LNCAP (cell line): ENCODE results near the gene RPL3.

Experiments
- TF ChIP-seq, protein P1 (sequence below): fragments of 450-650 bp; IDR thresholded peaks from 2 replicates; pipeline ENCODE4 v1.5.1; 2017; ENCODE audit warnings: mild to moderate bottlenecking

Gene RPL3

DNA sequence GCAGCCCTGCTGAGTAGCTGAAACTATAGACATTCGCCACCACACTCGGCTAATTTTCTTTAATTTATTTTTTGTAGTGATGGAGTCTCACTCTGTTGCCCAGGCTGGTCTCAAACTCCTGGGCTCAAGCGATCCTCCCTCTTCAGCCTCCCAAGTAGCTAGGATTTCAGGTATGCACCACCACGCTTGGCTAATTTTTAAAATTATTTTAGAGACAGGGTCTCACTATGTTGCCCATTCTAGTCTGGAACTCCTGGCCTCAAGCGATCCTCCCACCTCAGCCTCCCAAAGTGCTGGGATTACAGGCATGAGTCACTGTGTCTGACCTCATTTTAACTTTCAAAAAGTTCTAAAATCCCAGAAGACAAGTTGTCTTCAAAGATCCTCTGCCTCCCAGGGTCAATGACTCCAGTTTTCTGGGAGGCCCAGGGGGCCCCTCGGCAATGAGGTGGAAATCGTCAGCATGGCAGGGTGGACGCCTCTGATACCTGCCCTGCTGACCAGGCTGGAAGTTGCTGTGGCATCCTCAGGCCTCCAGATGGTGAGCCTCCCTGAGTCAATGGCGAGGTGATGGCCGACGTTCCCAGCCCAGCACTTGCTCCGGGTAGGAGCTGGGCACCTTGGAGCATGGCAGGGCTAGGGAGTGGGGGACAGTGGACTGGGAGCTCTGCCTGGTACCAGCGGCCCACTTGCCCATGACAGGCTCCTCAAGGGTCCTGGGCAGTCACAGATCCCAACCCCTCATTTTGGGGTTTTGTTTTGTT lies 31.1 kb downstream of the RPL3 start:
- TF ChIP-seq, protein P1, sequence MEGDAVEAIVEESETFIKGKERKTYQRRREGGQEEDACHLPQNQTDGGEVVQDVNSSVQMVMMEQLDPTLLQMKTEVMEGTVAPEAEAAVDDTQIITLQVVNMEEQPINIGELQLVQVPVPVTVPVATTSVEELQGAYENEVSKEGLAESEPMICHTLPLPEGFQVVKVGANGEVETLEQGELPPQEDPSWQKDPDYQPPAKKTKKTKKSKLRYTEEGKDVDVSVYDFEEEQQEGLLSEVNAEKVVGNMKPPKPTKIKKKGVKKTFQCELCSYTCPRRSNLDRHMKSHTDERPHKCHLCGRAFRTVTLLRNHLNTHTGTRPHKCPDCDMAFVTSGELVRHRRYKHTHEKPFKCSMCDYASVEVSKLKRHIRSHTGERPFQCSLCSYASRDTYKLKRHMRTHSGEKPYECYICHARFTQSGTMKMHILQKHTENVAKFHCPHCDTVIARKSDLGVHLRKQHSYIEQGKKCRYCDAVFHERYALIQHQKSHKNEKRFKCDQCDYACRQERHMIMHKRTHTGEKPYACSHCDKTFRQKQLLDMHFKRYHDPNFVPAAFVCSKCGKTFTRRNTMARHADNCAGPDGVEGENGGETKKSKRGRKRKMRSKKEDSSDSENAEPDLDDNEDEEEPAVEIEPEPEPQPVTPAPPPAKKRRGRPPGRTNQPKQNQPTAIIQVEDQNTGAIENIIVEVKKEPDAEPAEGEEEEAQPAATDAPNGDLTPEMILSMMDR, result no peak

DNA sequence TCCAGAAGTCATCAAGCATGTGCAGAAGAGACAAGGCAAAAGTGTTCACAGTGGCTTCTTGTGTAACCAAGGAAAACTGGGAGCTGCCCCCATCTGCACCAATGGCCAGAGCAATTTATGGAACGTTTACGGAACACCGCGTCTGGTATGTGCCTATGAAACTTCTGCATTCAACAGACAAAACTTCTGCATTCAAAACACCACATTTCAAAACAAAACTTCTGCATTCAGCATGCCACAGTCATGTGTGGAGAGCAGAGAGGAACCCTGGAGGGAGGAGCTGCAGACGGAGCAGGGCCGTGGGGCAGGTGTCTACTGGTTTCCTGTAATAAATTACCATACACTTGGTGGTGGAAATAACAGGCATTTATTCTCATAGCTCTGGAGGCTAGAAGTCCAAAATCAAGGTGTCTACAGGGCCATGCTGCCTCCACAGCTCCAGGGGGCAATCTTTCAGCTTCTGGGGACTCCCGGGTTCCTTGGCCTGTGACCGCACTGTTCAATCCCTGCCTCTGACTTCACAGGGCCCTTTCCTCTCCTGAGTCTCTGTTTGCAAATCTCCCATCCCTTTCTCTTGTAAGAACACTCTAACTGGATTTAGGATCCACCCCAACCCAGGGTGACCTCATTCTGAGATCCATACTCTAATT lies 32.2 kb downstream of the RPL3 start:
- TF ChIP-seq, protein P1, result no peak

DNA sequence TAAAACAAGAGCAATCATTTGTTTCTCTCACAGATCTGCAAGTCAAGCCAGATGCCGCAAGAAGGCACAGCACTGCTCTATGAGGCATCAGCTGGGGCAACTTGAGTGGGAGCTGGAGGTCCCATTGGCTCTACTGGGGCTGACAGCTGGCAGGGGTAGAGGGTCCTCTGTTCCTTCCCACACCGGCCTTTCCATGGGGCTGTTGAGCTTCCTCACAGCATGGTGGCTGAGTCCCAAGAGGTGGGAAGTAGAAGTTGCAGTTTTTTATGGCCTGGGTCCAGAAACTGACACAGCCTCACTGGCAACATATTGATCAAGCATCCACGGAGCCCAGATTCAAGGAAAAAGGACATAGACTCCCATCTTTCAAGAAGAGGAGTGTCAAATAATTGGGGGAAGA lies 34.4 kb downstream of the RPL3 start:
- TF ChIP-seq, protein P1, result no peak

DNA sequence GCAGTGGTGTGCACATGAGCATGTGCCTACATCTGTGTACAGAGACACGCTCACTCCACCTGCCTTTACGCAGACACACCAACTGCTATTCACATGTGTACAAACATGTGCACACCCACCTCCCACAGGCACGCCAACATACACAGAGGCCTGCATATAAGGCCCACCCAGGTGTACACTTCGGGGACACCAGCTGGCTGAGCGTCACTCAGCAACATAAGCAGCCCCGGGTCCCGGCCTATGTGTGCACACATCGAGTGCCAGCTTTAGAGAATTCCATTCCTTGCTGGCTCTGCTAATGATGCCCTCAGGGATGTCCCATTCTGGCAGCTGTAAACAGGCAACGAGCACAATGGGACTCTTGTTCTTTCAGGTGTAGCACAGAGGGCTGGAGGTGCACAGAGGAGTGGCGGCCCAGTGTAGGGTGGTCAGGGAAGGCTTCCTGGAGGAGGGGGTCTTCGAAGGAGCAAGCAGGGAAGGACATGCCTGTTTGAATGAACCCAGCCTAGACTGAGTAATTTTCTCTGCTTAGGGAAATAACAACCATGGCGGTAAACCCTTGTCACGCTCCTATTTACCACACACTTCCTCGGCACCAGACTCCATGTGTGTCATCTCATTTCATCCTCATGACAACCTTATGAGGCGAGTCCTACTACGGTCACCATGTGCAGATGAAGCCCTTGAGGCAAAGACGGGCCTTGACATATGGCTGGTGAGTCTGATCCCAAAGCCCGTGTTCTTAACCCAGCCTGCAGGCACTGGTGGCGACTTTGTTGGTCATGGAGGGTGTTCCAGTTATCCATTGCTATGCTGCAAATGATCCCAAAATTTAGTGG lies 35.1 kb downstream of the RPL3 start:
- TF ChIP-seq, protein P1, result no peak

DNA sequence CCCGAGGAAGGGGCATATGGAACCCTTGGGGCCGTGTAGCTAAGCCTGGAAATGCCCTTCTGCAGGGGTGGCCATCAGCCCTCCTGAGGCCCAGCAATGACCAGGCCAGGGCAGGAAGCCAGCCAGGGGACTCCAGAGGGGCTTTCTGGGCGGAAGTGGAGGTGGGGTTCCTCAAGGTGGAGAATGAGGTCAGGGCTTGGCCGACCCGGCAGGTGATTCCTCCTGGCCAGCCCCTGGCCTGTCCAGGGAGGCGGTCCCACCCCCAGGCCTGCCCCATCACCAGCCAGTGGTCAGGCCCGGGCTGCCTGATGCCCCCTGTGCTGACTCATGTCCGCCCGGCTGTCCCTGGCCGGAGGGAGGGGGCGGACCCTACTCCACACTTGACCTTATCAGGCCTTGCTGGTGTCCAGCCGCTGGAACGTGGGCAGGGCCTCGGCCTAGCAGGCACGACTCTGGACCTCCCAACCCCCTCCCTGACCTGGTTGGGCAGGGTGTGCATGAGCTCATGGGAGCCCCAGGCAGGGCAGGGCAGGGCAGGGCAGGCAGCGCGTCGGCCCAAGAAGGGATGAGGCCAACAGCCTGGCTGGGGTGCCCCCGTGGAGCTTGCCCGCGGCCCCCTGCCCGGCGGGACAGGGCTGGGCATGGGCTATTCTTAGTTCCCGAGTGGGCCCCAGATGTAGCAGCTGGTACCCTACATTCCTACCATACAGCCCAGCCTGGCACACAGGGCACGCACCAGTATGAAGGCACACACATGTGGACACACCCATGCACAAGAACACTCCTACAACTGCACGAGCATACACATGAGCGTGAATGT lies 35.9 kb downstream of the RPL3 start:
- TF ChIP-seq, protein P1, result no peak

DNA sequence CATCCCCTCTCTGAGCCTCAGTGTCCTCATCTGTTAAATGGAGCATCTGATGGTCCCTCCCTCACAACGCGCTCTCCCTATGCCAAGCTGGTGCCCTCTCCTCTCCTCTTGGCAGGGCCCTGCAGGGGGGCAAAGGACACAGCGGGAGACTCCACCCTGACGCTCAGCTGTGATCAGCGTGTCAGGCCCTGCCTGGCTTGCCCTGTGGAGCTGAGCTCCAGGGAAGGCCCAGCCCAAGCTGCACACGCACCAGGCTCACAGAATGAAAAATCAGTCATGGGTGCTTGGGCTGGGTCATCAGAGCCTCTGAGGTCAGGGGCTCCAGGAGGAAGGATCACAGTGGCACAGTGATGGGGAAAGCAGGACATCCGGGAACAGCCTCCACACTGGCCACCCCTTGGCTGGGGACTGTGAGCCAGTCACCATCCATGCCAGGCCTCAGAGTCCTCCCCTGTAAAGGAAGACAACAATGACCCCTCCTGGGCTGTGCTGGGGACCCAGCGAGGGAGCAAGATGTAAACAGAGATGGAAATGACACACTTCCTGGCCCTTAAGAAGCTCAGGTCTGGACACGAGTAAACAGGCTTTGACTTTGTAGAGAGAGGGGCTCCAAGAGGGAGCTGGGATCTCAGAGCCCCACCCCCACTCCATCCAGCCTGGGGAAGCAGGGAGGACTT lies 36.6 kb downstream of the RPL3 start:
- TF ChIP-seq, protein P1, result no peak
